ENCODE measurements around the gene RRAS2.
"Not testable (repeated sequence)": the region's sequence is repeated elsewhere in the genome, so short reads cannot be mapped to it uniquely, and the experiment has no call there.

RRAS2 gene

DNA sequence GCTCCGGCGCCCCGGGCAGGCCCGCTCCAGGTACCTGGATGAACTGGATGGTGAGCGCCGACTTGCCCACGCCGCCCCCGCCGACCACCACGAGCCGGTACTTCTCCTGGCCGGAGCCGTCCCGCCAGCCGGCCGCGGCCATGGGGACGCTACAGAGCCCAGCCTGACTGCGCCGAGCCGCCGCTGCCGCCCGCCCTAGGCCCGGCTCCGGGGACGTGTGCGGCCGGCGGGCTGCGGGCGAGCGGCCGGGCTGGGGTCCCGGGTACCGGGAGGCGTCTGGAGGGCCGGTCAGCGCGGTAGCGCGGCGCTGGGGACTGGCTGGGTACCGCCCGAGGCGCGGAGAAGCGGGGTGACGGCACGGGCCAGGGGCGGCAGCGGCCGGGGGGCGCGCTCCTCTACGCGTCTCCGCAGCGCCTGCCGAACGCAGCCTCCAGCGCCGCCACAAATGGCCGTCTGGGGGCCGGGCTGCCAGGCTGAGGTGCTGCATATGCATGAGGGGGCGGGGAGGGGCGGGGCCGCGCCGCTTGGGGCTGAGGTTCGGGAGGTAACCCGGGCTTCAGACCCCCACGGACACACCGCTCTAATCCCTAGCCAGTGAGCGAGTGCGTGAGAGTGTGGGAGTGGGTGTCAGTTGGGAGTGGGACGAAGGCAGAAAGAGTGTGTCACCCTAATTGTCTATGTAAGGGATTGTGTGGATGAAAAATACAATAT is at the start of gene RRAS2:
RRAS2 (minus strand) TSS at position 455 of the 711 bp plus-strand sequence; CDS start at position 142, 313 bp downstream.
- peak; percentile 77 for DNase-seq

DNA sequence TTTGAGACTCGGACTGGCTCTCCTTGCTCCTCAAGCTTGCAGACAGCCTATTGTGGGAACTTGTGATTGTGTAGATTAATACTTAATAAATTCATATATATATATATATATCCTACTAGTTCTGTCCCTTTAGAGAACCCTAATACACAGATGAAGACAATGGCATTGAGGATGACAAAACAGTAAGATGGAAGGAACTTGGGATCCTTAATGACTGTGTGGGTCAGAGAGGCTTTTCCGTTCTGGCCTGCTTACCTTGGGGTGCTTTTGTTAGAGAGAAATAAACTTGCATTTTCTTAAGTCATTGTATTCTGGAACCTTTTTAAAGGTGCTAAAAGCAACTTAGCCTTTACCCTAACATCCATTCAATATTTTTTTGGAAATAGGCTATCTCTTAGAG is 49.6 kb upstream of the RRAS2 start:
- no peak for DNase-seq

DNA sequence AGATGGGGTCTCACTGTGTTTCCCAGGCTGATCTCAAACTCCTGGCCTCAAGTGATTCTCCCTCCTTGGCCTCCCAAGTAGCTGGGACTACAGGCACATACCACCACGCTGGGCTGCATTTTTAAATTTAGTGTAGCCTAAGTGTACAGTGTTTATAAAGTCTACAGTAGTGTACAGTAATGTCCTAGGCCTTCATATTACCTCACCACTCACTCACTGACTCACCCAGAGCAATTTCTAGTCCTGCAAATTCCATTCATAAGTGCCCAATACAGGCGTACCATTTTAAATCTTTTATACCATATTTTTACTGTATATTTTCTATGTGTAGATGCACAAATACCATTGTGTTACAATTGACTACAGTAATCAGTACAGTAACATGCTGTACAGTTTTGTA is 47.1 kb upstream of the RRAS2 start:
- DNase-seq: not testable (repeated sequence)

DNA sequence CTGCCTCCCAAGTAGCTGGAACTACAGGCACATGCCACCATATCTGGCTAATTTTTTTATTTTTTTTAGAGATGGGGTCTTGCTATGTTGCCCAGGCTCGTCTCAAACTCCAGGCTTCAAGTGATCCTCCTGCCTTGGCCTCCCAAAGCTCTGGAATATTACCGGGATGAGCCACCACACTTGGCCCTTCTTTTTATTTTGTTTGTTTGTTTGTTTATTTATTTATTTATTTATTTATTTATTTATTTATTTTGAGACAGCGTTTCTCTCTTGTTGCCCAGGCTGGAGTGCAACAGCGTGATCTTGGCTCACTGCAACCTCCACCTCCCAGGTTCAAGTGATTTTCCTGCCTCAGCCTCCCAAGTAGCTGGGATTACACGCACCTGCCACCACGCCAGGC is 44.5 kb upstream of the RRAS2 start:
- not testable (repeated sequence) for DNase-seq

DNA sequence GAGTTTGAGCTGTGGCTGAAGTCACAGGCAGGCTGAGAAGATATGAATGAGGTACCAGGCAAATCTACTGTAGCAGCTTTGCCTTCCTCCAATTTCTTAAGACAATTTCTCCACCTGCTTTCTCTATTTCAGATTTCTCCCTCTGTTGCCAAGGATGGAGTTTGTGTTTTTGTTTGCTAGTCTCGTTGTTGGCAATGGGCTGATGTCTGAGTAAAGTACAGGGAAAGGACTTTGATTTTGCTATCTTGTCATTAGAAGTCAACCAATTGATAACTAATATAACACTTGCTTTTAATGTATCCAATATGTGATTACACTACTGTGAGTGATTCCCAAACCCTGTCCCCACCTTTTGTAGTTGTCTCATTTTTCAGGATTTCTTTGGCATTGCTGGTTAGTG is 40.1 kb upstream of the RRAS2 start:
- no peak for DNase-seq

DNA sequence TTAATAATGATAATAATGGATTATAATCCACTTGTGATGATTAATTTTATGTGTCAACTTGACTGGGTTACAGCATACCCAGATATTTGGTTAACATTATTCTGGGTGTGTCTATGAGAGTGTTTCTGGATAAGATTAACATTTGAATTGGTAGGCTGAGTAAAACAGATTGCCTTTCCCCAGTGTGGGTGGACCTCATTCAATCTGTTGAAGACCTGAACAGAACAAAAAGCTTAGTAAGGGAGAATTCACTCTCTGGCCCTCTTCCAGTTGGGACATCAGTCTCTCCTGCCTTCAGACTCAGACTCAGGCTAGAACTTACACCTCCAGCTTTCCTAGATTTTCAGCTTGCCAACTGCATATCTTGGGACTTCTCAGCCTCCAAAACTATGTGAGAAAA is 37.3 kb upstream of the RRAS2 start:
- DNase-seq: no peak

DNA sequence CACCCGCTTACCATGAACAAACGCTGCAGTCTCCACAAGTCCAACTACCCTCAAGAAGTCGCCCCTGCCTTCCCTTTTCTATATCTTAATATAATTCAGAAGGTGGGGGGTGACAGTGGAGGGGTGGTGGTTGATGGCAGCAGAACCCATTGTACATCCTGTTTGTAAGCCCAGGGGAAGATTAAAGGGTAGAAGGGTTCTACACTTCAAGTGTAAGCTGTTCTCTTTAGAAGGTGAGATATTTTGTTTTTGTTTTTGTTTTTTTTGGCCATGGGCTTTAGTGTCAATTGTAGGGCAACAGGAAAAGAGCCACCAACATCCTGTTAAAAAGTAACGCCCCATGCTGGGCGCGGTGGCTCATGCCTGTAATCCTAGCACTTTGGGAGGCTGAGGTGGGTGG is 34.9 kb upstream of the RRAS2 start:
- peak; percentile 33 for DNase-seq

DNA sequence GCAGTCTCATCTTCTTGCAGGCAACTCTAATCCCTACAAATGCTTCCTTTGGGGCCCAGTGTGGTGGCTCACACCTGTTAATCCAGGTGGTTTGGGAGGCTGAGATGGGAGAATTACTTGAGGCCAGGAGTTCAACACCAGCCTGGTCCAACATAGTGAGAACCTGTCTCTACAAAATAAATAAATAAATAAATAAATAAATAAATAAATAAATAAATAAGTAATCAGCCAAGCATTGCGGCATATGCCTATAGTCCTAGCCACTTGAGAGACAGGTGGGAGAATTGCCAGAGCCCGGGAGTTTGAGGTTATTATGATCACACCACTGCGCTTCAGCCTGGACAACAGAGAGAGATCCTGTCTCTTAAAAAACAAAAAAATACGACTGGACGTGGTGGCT is 34.1 kb upstream of the RRAS2 start:
- no peak for DNase-seq

DNA sequence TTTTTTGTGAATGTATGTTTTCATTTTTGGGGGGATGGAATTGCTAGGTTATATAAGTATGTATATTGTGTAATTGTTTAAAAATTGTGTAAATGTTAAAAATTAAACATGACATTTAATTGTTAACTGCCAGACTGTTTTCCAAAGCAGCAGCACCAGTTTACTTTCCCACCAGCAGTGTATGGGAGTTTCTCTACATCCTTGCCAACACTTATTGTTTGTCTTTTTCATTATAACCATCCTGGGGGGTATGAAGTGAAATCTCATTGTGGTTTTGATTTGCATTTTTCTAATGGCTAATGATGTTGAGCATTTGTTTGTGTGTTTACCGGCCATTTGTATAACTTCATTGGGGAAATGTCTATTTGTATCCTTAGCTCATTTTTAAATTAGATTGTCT is 31.7 kb upstream of the RRAS2 start:
- no peak for DNase-seq

DNA sequence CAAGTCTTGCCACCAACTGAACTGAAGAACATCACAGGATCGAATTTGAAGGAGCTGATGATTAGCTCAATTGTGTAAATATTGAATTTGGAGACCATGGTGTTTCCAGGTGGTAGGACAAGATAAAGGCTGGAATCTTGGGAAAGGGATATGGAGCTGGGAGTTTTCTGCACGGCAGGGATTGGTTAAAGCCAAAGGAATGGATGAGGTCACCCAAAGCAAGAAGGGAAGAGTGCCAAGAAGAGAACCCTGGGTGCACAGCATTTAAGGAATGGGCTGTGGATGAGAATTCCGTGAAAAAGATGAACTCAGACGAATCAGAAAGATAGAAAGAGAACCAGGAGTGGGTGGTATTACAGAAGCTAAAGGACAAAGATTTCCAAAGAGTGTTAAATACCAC is 29.4 kb upstream of the RRAS2 start:
- DNase-seq: no peak

DNA sequence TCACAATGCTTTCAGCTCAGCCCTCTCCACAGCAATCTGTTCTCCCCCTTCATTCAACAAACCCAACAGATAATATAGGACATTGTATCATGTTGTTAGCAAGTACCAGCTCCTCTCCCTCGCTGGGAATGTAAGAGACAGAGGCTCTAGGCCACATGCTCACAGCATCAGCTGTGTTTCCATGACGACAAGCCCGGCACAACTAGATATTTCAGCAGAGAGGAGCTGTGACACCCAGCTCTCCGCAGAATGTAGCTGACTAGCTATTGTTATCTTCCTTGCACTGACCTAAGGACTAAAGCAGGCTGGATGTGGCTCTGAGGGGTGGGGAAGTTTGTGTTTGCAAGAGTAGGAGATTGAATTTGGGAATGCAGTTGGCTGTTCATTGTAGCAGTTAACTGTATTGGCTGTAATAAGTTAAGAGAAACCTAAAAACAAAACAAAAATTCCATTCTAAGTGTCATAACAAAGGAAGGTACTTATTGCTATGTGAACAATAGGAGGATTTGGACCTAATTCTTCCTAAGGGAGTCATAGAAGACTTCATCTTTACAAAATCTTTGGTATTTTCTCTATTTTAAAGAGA is 28.0 kb upstream of the RRAS2 start:
- DNase-seq: no peak

DNA sequence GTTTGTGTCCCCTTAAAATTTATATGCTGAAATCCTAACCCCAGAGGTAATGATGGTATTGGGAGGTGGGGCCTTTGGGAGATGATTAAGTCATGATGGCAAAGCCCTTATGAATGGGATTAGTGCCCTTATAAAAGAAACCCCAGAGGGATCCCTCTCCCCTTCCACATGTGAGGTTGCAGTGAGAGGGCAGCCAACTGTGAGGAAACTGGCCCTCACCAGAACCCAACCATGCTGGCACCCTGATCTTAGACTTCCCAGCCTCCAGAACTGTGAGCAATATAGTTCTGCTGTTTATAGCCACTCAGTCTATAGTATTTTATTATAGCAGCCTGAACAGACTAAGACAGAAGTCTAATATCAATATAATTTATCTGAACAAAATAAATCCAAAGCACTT is 27.1 kb upstream of the RRAS2 start:
- DNase-seq: no peak

DNA sequence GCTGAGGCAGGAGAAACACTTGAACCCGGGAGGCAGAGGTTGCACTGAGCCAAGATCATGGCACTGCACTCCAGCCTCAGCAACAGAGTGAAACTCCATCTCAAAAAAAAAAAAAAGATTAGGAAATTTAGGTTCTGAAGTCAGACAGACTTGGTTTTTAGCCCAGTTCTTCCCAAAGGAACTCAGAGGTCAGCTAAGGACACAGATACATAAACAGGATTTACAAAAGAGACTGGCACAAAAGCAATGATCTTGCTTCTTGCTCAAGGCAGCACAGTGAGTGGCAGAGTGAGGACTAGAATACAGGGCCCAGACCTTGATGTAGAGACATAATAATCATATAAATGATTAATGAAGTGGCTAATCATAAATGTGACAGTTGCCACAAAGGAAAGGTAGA is 25.4 kb upstream of the RRAS2 start:
- no peak for DNase-seq

DNA sequence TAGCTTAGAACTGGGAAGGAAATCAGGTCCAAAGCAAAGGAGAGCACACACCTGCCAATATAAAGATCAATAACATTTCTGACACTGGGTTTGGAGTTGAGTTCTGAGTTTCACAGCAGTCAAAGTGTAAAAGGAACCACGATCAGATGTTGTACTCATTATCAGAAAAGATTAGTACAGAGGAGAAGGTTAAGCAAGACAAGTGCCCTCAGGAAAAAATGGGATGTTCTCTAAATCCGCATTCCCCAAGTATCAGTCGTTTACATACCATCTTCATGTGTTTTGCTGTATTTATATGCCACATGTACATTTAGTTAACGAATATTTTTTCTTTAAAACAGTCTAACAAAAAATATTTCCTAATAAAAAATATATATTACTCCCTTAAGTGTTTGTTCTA is 23.0 kb upstream of the RRAS2 start:
- no peak for DNase-seq

DNA sequence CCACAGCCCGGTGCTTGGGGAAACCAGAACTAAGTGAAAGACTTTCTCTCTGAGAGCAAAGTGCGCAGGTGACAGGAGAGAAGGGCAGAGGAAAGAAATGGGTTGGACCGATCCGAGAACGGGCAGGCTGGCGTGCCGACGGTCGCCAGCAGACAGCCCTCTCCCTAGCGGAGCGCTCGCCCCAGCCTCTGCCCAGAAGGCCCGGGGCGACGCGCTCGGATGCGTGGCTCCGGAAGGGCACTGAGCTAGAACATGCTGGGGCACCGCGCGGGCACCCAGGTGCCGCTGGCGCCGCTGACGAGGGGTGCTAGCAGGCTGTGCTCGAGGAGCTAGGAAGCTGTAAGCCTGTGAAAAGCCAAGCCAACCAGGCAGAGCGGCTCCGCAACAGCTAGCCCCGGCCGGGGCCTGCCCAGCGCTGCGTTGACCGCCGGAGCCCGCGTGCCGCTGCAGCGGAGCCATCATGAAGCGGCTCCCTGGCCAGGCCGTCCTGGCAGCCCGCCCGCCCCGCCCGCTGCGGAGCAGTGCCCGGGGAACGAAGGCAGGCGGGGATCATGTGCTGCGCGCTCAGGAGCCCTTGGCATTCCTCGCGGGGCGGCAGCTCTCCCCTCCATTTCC is 22.1 kb upstream of the RRAS2 start:
- peak; percentile 51 for DNase-seq

DNA sequence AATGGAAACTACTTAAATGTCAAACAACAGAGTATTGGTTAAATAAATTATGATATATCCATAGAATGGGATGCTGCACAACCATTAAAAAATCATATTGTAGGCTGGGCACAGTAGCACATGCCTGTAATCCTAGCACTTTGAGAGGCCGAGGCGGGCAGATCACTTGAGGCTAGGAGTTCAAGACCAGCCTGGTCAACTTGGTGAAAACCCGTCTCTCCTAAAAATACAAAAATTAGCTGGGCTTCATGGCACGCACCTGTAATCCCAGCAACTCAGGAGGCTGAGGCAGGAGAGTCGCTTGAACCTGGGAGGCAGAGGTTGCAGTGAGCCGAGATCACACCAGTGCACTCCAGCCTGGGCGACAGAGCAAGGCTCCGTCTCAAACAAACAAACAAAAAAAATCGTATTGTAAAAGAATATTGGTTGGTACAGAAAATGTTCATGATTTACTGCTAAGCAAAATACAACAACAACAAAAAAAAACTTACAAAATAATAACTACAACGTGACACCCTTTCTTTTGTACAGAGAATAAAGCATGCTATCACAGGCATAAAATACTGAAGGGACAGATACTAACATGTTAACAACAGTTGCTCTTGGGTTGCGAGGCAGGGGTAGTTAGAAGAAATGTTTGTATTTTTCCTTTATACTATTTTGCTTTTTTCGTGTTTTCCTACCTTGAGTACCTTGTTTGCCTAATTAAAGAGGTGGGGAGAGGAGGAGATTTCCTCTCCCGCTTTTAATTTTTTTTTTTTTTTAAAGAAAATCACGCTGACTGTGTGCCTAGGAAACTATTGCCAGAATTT is 21.3 kb upstream of the RRAS2 start:
- no peak for DNase-seq

DNA sequence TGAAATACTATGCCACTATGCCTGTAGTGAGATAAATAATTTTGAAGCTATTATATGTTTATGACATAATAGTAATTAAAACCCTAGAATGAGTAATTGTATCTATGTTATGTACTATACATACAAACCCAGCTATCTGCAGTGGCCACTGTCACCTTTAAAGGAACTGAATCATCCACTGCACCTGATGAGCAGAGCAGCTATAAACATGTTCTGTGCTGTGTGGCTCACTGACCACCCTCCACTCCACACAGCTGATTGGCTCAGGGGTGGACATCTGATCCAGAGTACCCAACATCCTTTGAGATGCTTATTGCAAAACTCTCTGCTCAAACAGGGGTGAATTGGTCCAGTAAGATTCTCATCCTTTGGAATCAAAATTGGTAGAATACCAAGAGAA is 19.2 kb upstream of the RRAS2 start:
- DNase-seq: no peak

DNA sequence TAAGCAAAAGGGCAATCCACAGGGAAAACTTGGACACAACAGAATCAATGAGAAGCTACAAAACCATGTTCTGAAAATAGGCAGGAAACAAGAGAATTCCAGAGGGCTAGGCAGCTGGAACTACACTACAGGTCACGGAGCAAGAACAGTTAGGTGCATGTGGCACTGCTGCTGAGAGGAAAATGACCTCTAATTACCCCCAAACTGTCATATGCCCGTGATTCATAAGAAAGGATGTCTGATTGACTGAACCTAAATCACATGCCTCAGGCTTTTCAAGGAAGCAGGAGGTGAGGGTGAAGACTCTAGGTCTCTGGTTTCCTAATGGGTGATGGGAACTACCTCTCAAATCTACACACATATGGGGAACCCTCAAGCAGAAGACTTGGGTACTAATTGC is 17.9 kb upstream of the RRAS2 start:
- DNase-seq: no peak

DNA sequence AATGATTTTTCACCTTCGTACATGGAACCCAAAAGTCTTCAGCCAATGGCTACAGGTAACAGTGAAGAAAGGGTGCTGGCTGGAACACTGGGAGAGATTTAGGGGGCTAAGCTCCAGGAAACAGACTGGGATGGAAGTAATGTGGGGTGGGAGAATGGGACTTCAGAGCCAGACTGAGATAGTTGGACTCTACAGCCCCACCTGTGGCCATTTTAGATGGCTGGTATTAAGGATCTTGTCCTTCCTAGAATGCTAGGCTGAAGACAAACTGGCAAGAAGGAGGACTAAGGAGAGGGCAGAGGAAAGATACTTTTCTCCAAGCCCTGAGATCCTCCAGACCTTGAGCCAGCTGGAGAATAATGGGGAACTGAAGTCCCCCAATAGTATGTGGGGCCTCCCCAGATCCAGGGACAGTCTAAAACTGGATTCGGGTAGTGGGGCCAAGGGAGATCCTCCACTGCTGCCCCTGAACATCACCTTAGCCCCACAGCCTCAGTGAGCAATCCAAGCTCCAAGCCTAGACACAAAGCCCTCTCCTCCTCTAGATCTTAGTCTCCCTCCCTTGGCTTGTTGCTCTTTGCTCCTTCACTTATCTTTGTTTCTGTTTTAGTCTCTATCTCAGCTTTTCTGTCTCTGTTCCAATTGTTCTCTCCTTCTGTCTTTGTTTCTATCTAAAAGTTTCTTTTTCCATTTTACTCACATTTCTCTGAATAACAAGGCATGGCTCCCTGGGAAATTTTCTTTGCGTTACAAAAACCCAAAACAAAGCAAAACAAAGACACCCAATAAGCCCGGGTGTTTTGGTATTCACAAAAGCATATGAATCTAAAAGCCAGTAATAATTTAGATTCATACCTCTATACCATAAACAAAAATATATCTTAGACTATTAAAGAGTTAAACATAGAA is 16.2 kb upstream of the RRAS2 start:
- DNase-seq: no peak

DNA sequence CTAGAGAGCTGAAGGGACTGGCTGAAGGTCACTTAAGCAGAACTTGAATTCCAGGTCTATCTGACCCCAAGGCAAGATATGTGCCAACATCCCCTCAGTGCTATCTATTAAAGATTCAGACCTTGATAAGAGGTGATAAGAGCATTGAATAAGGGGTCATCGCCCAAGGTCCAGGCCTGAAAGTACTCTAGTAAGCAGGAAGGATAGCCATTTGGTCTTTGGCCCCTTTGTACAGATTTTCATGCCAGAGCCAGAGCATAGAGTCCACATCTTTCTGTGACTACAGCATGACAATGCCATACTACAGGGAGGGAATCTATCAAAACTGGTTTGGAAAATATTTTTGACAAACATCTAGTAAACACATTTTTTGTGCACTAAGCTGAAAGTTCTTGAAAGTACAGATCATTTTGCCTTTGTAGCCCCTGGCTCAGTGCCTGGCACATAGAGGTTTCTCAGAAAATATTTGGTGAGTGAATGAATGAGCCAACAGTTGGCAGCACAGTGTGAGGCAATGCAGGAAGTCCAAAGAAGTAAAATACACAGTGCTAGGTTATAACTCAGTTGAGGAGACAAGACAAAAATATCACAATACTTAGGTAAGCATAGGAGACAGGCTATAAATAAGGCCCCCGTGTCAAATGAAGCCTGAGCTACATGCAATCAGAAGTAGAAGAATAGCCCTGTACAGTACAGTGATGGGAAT is 15.1 kb upstream of the RRAS2 start:
- DNase-seq: no peak

DNA sequence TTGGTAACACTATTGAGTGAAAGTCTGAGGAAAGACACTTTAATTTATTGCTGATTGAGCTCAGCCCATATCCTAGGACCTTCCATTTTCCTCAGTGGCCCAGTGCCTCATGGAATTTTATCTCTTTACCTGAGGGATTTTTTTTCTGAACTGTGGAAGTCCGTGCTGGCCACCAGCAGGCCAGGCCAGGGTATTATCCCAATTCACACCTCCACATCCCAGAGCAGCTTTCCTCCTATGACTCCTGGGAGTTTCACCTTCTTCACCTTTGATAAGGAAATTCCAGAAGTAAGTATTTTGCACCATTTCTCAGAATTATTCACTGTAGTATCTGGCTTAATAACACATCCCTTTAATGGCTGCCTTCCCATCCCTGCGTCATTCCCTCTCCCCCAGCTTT is 13.0 kb upstream of the RRAS2 start:
- no peak for DNase-seq

DNA sequence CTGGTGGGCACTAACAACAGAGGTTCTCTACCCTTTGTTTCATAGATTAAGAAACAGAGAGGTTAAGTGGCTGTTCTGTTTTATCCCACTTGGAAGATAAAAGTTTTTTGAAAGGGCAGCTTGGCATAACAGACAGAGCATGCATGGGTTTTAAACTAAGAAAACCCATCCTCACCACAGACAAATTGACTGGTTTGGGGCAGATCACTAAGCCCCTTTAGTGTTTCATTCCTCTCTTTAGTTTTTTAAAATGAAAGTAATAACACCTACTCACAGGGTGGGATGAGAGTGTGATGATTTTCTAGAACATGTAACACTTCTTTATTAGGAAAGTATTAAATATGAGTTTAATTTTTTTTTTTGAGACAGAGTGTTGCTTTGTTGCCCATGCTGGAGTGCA is 12.3 kb upstream of the RRAS2 start:
- no peak for DNase-seq

All from activated gamma-delta T cell treated with Interleukin-2 at 50 U/mL for 16 hours (primary cell).